GM12878 (cell line): ENCODE results near the gene PIP4K2A. TPM values are rescaled to one million over a fixed set of nuclear protein-coding genes. Genes with fewer than 3 reads are reported as not detected.

ENCODE experiments used
- ATAC-seq: fragments of 200-7000 bp; cut with Tn5 transposase; 3 replicates; pipeline ENCODE4 v1.9.1; 2020; ENCODE audit warnings: mild to moderate bottlenecking, moderate library complexity
- BruUV-seq: library from RNA; stranded (reverse); fragments of 400-500 nt; replicated peaks from 2 replicates; lab custom pipeline; 2021; lab: Mats Ljungman, UMichigan
- CTCF ChIA-PET: fragments of 300-600 bp; sonication (Branson Sonifier 250); formaldehyde crosslinking; extraction: SDS; loops from one replicate; lab custom pipeline; 2021; ENCODE audit warnings: inconsistent platforms; lab: Yijun Ruan, JAX
- POLR2A ChIA-PET: fragments of 350-600 bp; formaldehyde crosslinking; extraction: SDS; loops from one replicate; lab custom pipeline; 2021; ENCODE audit warnings: inconsistent platforms; lab: Charles Lee
- RAD21 ChIA-PET: fragments of 300-600 bp; sonication (Branson Sonifier 250); formaldehyde crosslinking; loops from one replicate; lab custom pipeline; 2023; ENCODE audit warnings: antibody characterized with exemption; ENCODE audit not compliant: unreplicated experiment; lab: Charles Lee
- SMC1A ChIA-PET: fragments of 300-600 bp; sonication (Branson Sonifier 250); formaldehyde crosslinking; loops from one replicate; lab custom pipeline; 2023; ENCODE audit not compliant: unreplicated experiment, uncharacterized antibody; lab: Charles Lee
- DNase-seq: peaks from one replicate; pipeline ENCODE4 v3.0.0-alpha.2; 2011; ENCODE audit warnings: low read depth, low spot score
- FAIRE-seq: peaks from 3 replicates; lab custom pipeline; 2011; peaks lifted over from hg19 to GRCh38; lab: Jason Lieb, UNC
- H2AFZ ChIP-seq: 2 replicates; pipeline ENCODE4 v1.6.0; 2011; ENCODE audit warnings: low read depth, low read length, control low read depth; ENCODE audit not compliant: control insufficient read depth
- H3K27ac ChIP-seq: 2 replicates; pipeline ENCODE4 v1.5.1; 2011; ENCODE audit warnings: control low read depth; ENCODE audit not compliant: control insufficient read depth, insufficient read depth
- H3K27me3 ChIP-seq, 2 experiments: replicated peaks in 1 of 2; 2 replicates each; pipeline versions ENCODE4 v1.6.0 to v1.6.1; 2011; ENCODE audit warnings: low read length in 1 of 2; ENCODE audit not compliant: control insufficient read depth in 2 of 2, insufficient read depth in 2 of 2
- H3K36me3 ChIP-seq, 2 experiments: 2 replicates each; pipeline ENCODE4 v1.5.1; 2011; ENCODE audit warnings: low read length in 1 of 2; ENCODE audit not compliant: control insufficient read depth in 2 of 2, insufficient read depth in 2 of 2
- H3K4me1 ChIP-seq: 2 replicates; pipeline ENCODE4 v1.6.1; 2011; ENCODE audit warnings: mild to moderate bottlenecking, low read length, moderate library complexity, mixed read lengths; ENCODE audit not compliant: control insufficient read depth, insufficient read depth
- H3K4me2 ChIP-seq: 2 replicates; pipeline ENCODE4 v1.6.0; 2011; ENCODE audit warnings: control low read depth; ENCODE audit not compliant: control insufficient read depth, insufficient read depth
- H3K4me3 ChIP-seq: fragments of 200-600 bp; sonication (generic); 2 replicates; pipeline ENCODE4 v1.5.1; 2016
- H3K79me2 ChIP-seq: 2 replicates; pipeline ENCODE4 v1.6.0; 2011; ENCODE audit warnings: low read length; ENCODE audit not compliant: control insufficient read depth, insufficient read depth
- H3K9ac ChIP-seq: 2 replicates; pipeline ENCODE4 v1.8.0; 2011; ENCODE audit warnings: low read length, control low read depth, mixed read lengths; ENCODE audit not compliant: control insufficient read depth, insufficient read depth
- H3K9me3 ChIP-seq: replicated peaks from 3 replicates; pipeline ENCODE4 v1.5.1; 2011; ENCODE audit warnings: mild to moderate bottlenecking, low read length; ENCODE audit not compliant: control insufficient read depth, insufficient read depth
- H4K20me1 ChIP-seq: 2 replicates; pipeline ENCODE4 v1.6.0; 2011; ENCODE audit not compliant: control insufficient read depth, insufficient read depth
- ATF3 ChIP-seq: IDR thresholded peaks from 2 replicates; pipeline ENCODE4 v1.6.1; 2011; ENCODE audit warnings: low read depth, mild to moderate bottlenecking, low read length, moderate library complexity, borderline replicate concordance; ENCODE audit errors: extremely low read depth
- IRF3 ChIP-seq: fragments of 450-650 bp; IDR thresholded peaks from 2 replicates; pipeline ENCODE4 v1.6.1; 2014; ENCODE audit warnings: mild to moderate bottlenecking
- POLR2AphosphoS2 ChIP-seq: IDR thresholded peaks from 2 replicates; pipeline ENCODE4 v1.6.1; 2011; ENCODE audit warnings: low read depth, mild to moderate bottlenecking, low read length, improper control_type of control experiment, moderate library complexity
- RB1 ChIP-seq: fragments of 450-650 bp; formaldehyde crosslinking; IDR thresholded peaks from 2 replicates; pipeline ENCODE4 v1.6.1; 2017; ENCODE audit warnings: mild to moderate bottlenecking, borderline replicate concordance
- SRF ChIP-seq, 2 experiments: IDR thresholded peaks; 2 replicates each; pipeline ENCODE4 v1.6.1; 2011; ENCODE audit warnings: low read depth in 2 of 2, low read length in 2 of 2, mild to moderate bottlenecking in 1 of 2, moderate library complexity in 1 of 2
- YBX1 ChIP-seq: fragments of 450-650 bp; IDR thresholded peaks from 2 replicates; pipeline ENCODE4 v1.6.1; 2016; ENCODE audit warnings: antibody characterized with exemption
- WGBS: methylation state at CpG from one replicate; pipeline ENCODE4 v1.1.6; 2016; ENCODE audit warnings: low lambda C conversion rate; ENCODE audit not compliant: insufficient replicate concordance, insufficient coverage; ENCODE audit errors: missing lambda C conversion rate; 5-methylcytosine and 5-hydroxymethylcytosine counted together
- in situ Hi-C: fragments of 300-500 bp; cut with MboI; formaldehyde crosslinking; loops from 9 replicates; pipeline ENCODE4 v1.14.3; 2018; ENCODE audit warnings: mixed read lengths
- intact Hi-C: fragments of 100-400 bp; cut with micrococcal nuclease; formaldehyde crosslinking; loops from one replicate; pipeline ENCODE4 v1.14.2; 2022; ENCODE audit not compliant: unreplicated experiment
- polyA plus RNA-seq, 11 experiments: library from polyadenylated mRNA; depleted of rRNA in 4 of 11; unstranded in 6 of 11; stranded (reverse) in 5 of 11; fragments of >200 nt; fragmentation: Nextera tagmentation in 4 of 11; fragmentation: Illumina TruSeq in 1 of 11; extraction: Ambion mirVana in 4 of 11; extraction: Trizol in 1 of 11; gene quantifications; 1 replicate in 1 of 11; 2 replicates in 10 of 11; pipeline versions ENCODE4 v1.2.1 to v1.2.3, GENCODE V29; 2011 to 2016; ENCODE audit warnings: inconsistent platforms in 2 of 11, missing spikeins in 2 of 11, low read depth in 1 of 11
- total RNA-seq, 4 experiments: library from RNA; depleted of rRNA in 3 of 4; stranded (reverse); fragments of >200 nt in 3 of 4; fragmentation: Illumina TruSeq in 1 of 4; extraction: Trizol in 1 of 4; gene quantifications; 2 replicates each; pipeline versions ENCODE4 v1.2.1 to v1.2.3, GENCODE V29; 2013 to 2021
- TF ChIP-seq, protein P1 (sequence below): IDR thresholded peaks from 2 replicates; pipeline ENCODE4 v1.6.1; 2011; ENCODE audit warnings: borderline replicate concordance, low read depth, mild to moderate bottlenecking, moderate library complexity, low read length; ENCODE audit not compliant: insufficient read depth, poor library complexity, severe bottlenecking

The PIP4K2A gene
- total and polyA plus RNA-seq, 10 of the 15 experiments (the other 5 are each of a cell fraction or from before 2014, with no cell fraction given) = 54.3 to 139 (median 84.4) TPM

DNA sequence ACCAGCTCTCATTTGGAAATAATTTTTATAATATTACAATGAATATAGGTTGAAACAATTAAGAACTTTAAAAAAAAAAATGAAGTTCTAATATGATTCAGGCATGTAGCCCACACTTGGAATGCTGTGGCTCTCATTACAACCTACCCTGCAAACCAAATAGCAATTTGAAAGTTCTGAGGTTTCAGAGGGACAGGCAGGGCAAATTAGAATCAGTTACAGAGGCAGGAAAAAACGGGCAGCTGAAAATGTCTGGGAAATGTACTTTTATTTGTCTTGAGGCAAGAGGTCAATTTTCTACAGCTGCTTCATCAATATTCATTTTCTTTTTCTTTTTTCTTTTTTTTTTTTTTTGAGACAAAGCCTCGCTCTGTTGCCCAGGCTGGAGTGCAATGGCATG, 95.3 kb downstream of the PIP4K2A start:
- H3K27me3 ChIP-seq = no peaks in the 10 kb centered on the region
- no peak for DNase-seq
- H3K4me1 ChIP-seq = peaks cover 42% of the 10 kb centered on the region
- ChIA-PET POLR2A (interaction anchor here (0.9 to 10.6 kb wide), 5 partner anchors 9 to 74 kb away, joined by 3 to 82 read pairs (median 5); no protein-coding TSS in a partner anchor), CTCF (interaction anchor here (1.0 to 4.8 kb wide), 8 partner anchors 7 to 131 kb away, joined by 3 to 28 read pairs (median 4); no protein-coding TSS in a partner anchor), SMC1A (interaction anchor here (0.7 to 14.3 kb wide), 15 partner anchors 8 to 91 kb away, joined by 3 to 139 read pairs (median 6); no protein-coding TSS in a partner anchor), RAD21 (interaction anchor here (0.8 to 6.2 kb wide), 8 partner anchors 11 to 299 kb away, joined by 3 to 53 read pairs (median 6); no protein-coding TSS in a partner anchor)
- intact Hi-C loops (no loop called here), in situ Hi-C loops (no loop called here)
- no peaks in the 10 kb centered on the region for H3K9me3 ChIP-seq
- 0% methylated on average over 1 of the region's 2 CpGs for WGBS
- TF ChIP-seq IRF3 (no peak), RB1 (no peak), SRF (IDR thresholded peaks at IDR 0.05; ENCODE audit: low read depth in 2 of 2, low read length in 2 of 2) (no peak), YBX1 (no peak), ATF3 (no peak), POLR2AphosphoS2 (no peak)
- TF ChIP-seq, protein P1, sequence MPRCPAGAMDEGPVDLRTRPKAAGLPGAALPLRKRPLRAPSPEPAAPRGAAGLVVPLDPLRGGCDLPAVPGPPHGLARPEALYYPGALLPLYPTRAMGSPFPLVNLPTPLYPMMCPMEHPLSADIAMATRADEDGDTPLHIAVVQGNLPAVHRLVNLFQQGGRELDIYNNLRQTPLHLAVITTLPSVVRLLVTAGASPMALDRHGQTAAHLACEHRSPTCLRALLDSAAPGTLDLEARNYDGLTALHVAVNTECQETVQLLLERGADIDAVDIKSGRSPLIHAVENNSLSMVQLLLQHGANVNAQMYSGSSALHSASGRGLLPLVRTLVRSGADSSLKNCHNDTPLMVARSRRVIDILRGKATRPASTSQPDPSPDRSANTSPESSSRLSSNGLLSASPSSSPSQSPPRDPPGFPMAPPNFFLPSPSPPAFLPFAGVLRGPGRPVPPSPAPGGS = no peak
- peaks cover 0 to 3% of the 10 kb centered on the region in 2 experiments; a peak in 1 of 4 replicates for H3K36me3 ChIP-seq
- peak overlapping the region; percentile 38; the same call in 1 of the 2 replicates for H3K27ac ChIP-seq
- H2AFZ ChIP-seq = no peak overlapping the region
- H4K20me1 ChIP-seq = no peaks in the 10 kb centered on the region
- H3K4me2 ChIP-seq = no peak overlapping the region; the same call in 1 of the 2 replicates
- H3K9ac ChIP-seq = no peak overlapping the region
- no peak overlapping the region for H3K4me3 ChIP-seq
- no peak for ATAC-seq
- peaks cover 98% of the 10 kb centered on the region for H3K79me2 ChIP-seq
- no peak for FAIRE-seq
- BruUV-seq = no TSS peak
